SHP77 treated with DMSO at 0.1 percent for 48 hours (cell line): Measurements from ENCODE around the gene PIK3AP1.
"Not testable (repeated sequence)": the region's sequence is repeated elsewhere in the genome, so short reads cannot be mapped to it uniquely, and the experiment has no call there.

ENCODE experiments used
- DNase-seq: peaks from one replicate; lab custom pipeline; 2025; lab: John Stamatoyannopoulos, UW

The PIK3AP1 gene

DNA sequence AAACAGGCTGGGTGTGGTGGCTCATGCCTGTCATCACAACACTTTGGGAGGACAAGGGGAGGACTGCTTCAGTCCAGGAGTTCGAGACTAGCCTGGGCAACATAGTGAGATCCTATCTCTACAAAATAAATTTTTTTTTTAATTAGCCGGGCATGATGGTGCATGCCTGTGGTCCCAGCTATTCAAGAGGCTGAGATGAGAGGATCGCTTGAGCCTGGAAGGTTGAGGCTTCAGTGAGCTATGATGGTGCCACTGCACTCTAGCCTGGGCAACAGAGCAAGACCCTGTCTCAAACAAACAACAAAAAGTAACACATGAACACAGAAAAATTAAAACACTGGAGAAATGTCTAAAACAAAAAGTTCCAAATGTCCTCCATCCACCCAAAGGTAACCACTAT lies 22.9 kb downstream of the PIK3AP1 start:
- no peak for DNase-seq

GRCh38 chr10:96696845-96697425 lies 23.4 kb downstream of the PIK3AP1 start:
- DNase-seq = no peak

DNA sequence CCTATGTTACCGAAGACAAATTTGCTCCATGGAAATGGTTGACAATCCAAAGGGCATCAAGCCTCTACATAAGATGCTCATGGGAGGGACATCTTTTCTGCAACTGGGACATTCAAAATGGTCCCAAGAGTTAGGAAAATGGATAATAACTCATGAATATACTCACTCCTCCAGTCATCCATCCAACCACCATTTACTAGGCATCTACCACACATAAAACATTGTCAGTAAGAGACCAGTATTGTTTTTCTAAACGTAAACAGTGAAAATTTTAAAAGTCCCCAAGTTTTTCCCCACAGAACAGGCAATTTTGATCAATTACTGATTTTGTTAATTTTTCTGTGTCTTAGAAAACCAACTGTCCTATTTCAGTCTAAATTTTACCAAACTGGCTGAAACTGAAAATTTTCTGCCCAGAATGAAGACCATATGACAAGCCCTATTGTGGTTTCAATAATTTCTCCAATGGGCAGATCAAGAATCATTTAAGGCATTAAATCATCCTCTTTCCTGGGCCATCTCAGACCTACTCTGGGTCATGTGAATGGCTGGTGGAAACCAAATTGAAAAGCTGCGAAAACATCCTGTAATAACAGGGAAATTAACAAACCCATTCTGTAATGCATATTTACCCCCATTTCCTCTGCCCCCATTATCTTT lies 24.2 kb downstream of the PIK3AP1 start:
- no peak for DNase-seq

DNA sequence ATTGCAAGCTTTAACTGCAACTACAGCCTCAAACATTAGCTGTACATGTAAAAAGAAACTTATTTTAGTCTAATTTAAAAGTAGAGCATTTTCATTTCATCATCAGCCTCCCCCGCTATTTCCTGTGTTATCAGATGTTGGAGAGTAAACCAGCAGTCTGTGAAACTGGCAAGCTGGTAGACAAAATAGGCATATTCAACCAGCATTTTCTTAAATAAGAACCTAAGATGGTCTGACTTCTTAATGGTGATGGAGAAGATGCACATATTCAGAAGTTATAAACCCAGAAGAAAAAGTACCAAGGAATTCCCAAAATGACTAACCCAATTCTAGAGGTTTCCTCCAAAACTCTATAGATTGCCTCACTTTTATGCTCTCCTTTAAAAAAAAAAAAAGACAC lies 24.9 kb downstream of the PIK3AP1 start:
- no peak for DNase-seq

- no peak for DNase-seq
These were observed 26.9 kb downstream of the PIK3AP1 start for GRCh38 chr10:96693431-96693830.

- no peak for DNase-seq
These were observed 27.9 kb downstream of the PIK3AP1 start for GRCh38 chr10:96692427-96692826.

GRCh38 chr10:96691761-96692160 lies 28.6 kb downstream of the PIK3AP1 start:
- no peak for DNase-seq

DNA sequence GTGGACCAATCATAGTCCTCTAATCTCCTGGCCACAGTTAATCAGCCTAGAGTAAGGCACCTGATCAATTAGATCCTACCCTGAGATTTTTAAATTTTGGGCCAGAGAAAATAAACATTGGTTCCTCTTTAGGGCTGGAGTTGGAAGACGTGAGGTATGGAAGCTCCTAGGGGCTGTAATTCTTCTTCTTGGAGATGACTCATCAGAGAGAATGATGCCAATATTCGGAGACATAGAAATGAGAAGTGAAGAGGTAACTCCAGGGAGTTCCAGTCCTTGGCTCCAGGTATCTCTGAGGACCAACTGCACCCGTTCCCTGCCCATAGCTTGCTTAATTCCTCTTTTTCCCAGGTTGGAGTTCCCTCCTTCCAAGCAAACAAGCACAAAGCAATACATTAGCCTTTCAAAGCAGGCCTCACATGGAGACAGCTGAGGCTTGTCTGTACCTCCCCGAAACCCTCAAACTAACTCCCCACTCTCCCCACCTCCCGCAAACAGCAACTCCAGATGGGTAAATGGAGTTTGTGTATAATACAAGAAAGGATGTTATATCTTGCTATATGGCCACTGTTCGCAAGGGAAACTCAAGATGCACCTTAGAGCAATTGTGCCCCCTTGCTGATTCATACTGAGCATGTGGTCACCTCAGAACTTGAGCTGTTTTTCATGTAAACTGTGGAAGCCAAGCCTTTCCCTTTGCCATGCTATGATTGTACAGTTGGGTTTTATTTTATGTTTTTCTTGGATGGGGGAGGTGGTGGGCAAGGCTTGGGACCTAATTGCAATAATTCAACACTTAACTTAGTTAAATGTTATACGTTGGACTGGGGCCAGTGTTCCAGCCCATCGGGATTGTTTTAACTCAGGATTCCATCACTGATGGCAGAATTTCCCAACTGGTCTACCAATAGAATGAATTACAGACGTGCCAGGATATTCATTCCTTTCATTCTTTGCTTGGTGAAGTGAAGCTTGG lies 29.3 kb downstream of the PIK3AP1 start:
- no peak for DNase-seq

DNA sequence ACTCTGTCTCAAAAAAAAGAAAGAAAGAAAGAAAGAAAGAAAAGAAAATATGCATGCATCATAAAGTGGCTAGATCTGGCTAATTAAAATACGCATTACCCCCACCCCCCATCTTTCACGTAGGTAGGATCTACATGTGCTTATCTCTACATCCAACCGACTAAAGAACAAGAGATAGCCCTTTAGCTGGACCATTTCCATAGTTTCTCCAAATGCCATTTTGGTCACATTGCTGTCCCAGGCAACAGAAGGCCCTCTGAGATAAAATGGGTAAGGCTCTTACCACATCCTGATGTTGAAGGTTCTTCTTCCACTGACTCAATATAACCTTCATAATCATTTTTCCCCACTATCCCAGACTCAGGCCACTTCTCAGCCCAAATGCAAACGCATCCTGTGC lies 31.5 kb downstream of the PIK3AP1 start:
- DNase-seq = no peak

- no peak for DNase-seq
These were observed 32.8 kb downstream of the PIK3AP1 start for GRCh38 chr10:96687317-96688012.

DNA sequence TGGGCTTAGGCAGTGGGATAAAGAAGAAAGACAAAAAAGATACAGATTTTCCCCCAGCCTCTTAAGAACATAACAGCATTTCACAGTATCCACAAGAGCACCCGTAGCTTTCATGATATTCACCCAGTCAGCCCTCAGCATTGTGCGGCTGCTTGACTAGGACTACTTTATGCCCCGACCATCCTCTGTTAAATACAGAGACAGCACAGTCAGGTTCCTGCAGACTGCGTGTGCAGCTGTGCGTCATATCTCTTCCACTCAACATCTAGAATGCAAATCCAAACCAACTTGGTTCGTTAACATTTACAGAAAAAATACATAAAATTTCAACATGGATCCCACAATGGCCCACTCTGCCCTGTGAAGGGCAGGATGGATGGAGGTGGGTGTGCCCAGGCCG lies 33.8 kb downstream of the PIK3AP1 start:
- no peak for DNase-seq

DNA sequence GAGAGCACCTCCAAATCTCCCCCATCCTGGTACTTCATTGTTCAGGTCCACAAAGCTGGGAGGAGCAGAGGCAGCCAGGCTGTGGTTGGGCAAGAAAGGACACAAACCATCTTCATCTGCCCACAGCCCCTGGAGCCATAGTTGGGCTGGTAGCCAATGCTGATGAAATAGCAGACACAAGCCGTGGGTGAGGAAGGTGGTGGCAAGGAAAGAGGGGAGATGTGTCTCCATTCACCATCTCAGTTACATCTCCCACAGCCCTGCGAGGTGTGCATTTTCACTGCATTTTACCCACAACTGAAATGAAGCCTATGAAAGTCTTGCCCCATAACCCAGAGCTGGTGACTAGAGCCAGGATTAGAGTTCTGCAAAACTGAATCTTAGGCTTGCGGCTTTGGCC lies 35.0 kb downstream of the PIK3AP1 start:
- DNase-seq = no peak

DNA sequence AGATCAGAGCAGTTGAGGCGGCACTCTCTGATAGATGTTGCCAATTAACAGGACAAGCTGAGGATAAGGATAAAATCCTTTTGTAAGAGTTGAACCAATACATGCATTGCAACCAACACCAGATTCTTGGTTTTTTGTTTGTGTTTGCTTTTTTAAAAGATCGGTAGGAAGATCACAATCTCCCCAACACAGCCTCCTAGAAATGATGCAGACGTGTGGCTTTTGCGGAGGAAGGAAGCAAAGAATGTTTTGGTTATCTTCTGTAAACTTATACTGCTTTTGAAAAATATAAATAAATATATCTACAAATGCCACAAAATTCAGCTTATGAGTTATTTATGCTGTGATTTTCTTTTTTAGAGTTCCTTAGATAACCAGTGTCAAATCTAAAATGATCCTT lies 35.5 kb downstream of the PIK3AP1 start:
- no peak for DNase-seq

DNA sequence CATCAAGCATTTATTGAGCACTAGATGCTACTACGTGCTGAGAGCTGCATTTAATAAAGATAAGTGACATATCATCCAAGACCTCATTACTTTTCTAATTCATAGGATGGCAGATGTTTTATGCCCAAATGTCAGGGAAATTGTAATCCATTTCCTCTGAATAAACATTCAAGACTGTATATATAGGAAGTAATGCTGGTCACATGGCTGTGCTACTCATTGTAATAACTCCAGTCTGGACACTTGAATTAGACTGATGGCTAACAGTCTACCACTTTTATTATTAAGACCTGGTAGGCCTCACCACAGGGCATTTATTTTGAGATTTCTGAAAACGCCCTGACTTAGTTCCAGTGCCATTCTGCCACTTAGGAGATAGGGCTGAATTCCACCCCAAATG lies 36.6 kb downstream of the PIK3AP1 start:
- no peak for DNase-seq

DNA sequence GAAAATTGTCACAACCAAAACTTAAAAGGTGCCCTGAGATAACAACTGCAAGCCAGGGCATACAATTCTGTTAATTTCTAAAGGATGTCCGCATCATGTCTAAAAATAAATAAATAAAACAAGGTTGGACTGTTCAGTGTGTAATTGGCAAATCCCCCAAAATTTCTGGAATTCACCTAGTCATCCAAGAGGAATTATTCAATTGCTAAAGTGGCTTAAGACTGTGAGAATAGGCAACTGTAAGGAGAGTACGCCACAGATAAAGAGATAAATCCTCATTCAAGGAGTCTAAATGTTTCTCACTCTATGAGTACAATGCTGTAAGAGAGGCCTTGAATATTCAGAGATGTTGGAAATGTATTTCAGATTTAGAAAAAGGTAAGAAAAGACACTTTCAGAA lies 37.2 kb downstream of the PIK3AP1 start:
- no peak for DNase-seq

- no peak for DNase-seq
These were observed 38.8 kb downstream of the PIK3AP1 start for GRCh38 chr10:96681524-96681923.

DNA sequence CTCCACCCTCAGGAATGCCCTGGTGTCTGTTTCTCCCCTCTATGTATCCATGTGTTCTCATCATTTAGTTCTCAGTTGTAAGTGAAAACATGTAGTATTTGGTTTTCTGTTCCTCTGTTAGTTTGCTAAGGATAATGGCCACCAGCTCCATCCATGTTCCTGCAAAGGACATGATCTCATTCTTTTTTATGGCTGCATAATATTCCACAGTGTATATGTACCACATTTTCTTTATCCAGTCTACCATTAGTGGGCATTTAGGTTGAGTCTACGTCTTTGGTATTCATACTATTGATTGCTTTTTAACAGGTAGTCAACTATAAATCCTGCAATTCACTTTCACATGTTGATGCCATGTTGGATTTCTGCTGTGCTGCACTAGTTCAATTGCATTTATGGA lies 39.9 kb downstream of the PIK3AP1 start:
- DNase-seq = not testable (repeated sequence)

DNA sequence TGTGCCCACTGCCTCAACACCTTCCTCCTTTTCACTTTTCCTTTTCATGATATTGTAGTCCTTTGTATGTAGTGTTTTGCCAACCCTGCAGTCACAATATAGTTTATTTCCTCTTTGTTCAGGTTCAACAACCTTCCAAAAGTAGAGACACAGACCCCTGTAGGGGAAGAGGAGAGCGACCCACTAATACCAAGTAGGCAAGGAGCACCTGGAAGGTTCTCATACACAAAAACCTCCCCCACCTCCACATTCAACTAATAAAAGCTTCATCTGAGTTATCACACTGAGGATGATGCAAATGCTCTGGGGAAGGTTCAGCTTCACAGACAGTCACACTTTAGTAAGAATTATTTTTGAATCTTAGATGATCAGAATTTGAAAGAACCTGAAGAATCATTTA lies 41.6 kb downstream of the PIK3AP1 start:
- DNase-seq = no peak

GRCh38 chr10:96676272-96677112 lies 43.8 kb downstream of the PIK3AP1 start:
- no peak for DNase-seq

GRCh38 chr10:96675846-96676245 lies 44.5 kb downstream of the PIK3AP1 start:
- no peak for DNase-seq

GRCh38 chr10:96673318-96674099 lies 46.8 kb downstream of the PIK3AP1 start:
- DNase-seq = no peak
